ENCODE results near the gene SDF4. TPM values are rescaled to one million over a fixed set of nuclear protein-coding genes. Genes with fewer than 3 reads are reported as not detected.

The SDF4 gene
- total RNA-seq, 1 experiment from 2014 or later, result 139 TPM

DNA sequence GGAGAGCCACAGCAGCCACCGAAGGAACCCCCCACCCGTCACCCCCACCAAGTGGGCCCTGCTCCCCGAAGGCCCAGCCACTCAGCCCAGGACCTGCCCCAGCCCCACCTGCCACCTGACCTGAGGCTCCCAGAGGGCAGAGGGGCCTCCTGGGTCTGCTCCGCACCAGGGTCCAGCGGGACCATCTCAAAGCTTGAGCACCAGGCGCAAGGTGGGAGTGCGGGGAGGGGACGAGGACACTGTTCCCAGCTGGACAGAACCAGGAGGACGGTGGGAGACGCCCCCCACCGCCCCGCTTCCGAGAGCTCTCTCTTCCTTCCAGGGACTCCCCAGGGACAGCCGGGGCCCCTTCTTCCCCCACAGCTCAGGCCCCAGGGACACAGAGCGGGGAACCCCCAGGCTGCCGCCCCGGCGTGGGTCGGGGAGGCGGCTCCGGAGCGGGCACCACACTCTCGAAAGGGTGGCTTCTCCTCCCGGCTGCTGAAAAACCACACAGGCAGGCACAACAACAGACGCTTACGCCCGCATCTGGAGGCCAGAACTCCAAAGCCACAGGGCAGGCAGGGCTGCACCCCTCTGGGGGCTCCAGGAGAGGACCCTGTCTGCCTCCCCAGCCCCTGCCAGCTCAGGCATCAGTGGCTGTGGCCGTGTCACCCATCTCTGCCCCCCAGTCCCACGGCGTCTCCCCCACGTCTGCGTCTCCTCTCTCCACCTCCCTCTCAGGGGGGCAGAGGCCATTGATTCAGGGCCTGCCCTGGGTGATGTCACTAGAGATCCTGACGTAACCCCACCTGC lies 60.1 kb downstream of the SDF4 start:
- ChIA-PET CTCF (no interaction called here), POLR2A (ENCODE audit: unreplicated experiment) (no interaction called here)
- Histone ChIP-seq H3K9me2 (ENCODE audit: insufficient read depth) (no peaks in the 10 kb centered on the region), H2AFZ (no peak overlapping the region), H3K27me3 (ENCODE audit: insufficient read depth, low read depth) (no peaks in the 10 kb centered on the region), H3K36me3 (ENCODE audit: low read depth) (no peaks in the 10 kb centered on the region), H3K4me3 (no peak overlapping the region), H3K27ac (no peak overlapping the region), H3K4me2 (no peak overlapping the region), H3F3A (ENCODE audit: insufficient read depth, low read depth) (peaks cover 11% of the 10 kb centered on the region; the same call in 1 of the 2 replicates), H4K20me1 (ENCODE audit: insufficient read depth) (peaks cover 24% of the 10 kb centered on the region), H3K4me1 (replicated peaks; ENCODE audit: insufficient read depth) (no peaks in the 10 kb centered on the region), H3K9me3 (ENCODE audit: insufficient read depth, low read depth) (no peaks in the 10 kb centered on the region), H3K79me2 (ENCODE audit: low read depth) (peaks cover 19% of the 10 kb centered on the region)
- no peak for DNase-seq
- TF ChIP-seq EZH2 (IDR thresholded peaks at IDR 0.05; ENCODE audit: low read depth), result no peak
- TF ChIP-seq, protein P1, sequence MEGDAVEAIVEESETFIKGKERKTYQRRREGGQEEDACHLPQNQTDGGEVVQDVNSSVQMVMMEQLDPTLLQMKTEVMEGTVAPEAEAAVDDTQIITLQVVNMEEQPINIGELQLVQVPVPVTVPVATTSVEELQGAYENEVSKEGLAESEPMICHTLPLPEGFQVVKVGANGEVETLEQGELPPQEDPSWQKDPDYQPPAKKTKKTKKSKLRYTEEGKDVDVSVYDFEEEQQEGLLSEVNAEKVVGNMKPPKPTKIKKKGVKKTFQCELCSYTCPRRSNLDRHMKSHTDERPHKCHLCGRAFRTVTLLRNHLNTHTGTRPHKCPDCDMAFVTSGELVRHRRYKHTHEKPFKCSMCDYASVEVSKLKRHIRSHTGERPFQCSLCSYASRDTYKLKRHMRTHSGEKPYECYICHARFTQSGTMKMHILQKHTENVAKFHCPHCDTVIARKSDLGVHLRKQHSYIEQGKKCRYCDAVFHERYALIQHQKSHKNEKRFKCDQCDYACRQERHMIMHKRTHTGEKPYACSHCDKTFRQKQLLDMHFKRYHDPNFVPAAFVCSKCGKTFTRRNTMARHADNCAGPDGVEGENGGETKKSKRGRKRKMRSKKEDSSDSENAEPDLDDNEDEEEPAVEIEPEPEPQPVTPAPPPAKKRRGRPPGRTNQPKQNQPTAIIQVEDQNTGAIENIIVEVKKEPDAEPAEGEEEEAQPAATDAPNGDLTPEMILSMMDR (conservative IDR thresholded peaks at IDR 0.05), result no peak
- no TSS peak for BruUV-seq (replicated peaks)
- intact Hi-C loops (cut with micrococcal nuclease; ENCODE audit: unreplicated experiment), result no loop called here

DNA sequence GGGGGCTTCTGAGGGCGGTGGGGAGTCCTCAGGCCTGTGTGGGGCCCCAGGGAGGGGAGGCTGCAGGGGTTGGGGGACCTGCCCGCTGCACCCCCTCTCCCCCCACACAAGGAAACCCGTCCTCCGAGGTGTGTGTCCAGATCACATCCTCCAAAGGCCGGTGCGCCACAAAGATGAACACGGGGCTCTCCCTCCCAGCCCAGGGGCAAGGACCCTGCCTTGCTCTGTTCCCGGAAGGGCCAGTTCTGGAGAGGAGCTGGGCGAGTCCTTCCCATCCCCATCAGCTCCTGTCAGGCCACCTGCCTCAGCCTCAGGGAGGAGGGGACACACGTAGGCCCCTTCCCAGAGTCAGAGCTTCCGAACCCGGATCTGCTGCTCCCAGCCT lies 60.6 kb downstream of the SDF4 start:
- no peaks in the 10 kb centered on the region for H3K9me3 ChIP-seq (ENCODE audit: insufficient read depth, low read depth)
- POLR2A ChIA-PET (ENCODE audit: unreplicated experiment), result no interaction called here
- H2AFZ ChIP-seq, result no peak overlapping the region
- no peak overlapping the region for H3K27ac ChIP-seq
- H3K36me3 ChIP-seq (ENCODE audit: low read depth), result no peaks in the 10 kb centered on the region
- H3K4me1 ChIP-seq (replicated peaks; ENCODE audit: insufficient read depth), result peaks cover 2% of the 10 kb centered on the region
- BruUV-seq (replicated peaks), result no TSS peak
- no peak overlapping the region for H3K4me3 ChIP-seq
- no peak for DNase-seq
- no peaks in the 10 kb centered on the region for H3K9me2 ChIP-seq (ENCODE audit: insufficient read depth)
- TF ChIP-seq, protein P1 (conservative IDR thresholded peaks at IDR 0.05), result no peak
- no peak for TF ChIP-seq EZH2 (IDR thresholded peaks at IDR 0.05; ENCODE audit: low read depth)
- intact Hi-C loops (cut with micrococcal nuclease; ENCODE audit: unreplicated experiment), result no loop called here
- H3K4me2 ChIP-seq, result no peak overlapping the region
- H4K20me1 ChIP-seq (ENCODE audit: insufficient read depth), result peaks cover 25% of the 10 kb centered on the region
- no peaks in the 10 kb centered on the region for H3K27me3 ChIP-seq (ENCODE audit: insufficient read depth, low read depth)
- peaks cover 11% of the 10 kb centered on the region; the same call in 1 of the 2 replicates for H3F3A ChIP-seq (ENCODE audit: insufficient read depth, low read depth)
- peaks cover 24% of the 10 kb centered on the region for H3K79me2 ChIP-seq (ENCODE audit: low read depth)
- CTCF ChIA-PET, result no interaction called here

DNA sequence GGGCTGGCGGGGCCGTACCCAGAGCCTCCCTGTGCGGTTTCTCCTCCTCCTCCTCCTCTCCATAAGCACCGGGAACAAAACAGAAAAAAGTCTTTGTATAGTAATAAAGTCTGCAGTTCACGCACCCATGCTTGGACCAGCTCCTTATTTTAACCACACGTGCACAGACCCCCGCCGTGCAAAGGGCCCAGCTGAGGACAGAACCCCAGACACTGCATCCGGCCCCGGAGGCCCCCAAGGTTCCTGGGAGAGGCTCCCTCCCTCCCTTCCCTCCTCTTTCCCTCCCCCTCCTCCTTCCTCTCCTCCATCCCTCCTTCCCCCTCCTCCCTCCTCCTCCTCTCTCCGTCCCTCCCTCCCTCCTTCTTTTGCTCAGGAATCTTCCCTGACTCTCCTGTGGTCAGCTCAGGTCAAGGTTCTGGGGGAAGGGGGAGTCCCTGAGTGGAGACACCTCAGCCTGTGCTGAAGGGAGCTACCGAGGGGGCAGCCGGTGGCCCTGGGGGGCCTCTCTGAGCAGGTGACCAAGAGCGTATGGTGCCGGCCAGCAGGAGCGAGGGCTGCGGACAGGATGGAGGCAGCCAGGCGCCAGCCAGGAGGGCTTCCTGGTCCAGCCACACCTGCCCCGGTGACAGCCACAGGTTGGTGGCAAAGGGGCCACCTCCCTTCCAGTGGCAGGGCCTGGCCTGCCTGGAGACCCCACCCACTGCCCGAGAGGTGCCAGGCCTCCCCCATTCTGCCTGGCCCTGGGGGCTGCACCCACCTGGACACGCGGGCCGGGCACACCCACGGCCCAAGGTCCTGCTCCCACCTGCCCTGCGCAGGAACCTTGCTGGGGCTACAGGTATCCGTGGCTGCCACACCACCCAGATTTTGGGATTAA lies 61.3 kb downstream of the SDF4 start:
- Histone ChIP-seq H3K9me3 (ENCODE audit: insufficient read depth, low read depth) (no peaks in the 10 kb centered on the region), H3K4me3 (no peak overlapping the region), H2AFZ (no peak overlapping the region), H3K4me1 (replicated peaks; ENCODE audit: insufficient read depth) (peaks cover 9% of the 10 kb centered on the region), H4K20me1 (ENCODE audit: insufficient read depth) (peaks cover 32% of the 10 kb centered on the region), H3F3A (ENCODE audit: insufficient read depth, low read depth) (peaks cover 17% of the 10 kb centered on the region; the same call in 1 of the 2 replicates), H3K36me3 (ENCODE audit: low read depth) (no peaks in the 10 kb centered on the region), H3K9me2 (ENCODE audit: insufficient read depth) (no peaks in the 10 kb centered on the region), H3K4me2 (no peak overlapping the region), H3K27ac (no peak overlapping the region), H3K79me2 (ENCODE audit: low read depth) (peaks cover 31% of the 10 kb centered on the region), H3K27me3 (ENCODE audit: insufficient read depth, low read depth) (no peaks in the 10 kb centered on the region)
- POLR2A ChIA-PET (ENCODE audit: unreplicated experiment), result interaction anchor here (0.5 kb wide), 1 partner anchor 11 kb away, joined by 3 read pairs; no protein-coding TSS in a partner anchor
- no TSS peak for BruUV-seq (replicated peaks)
- TF ChIP-seq, protein P1 (conservative IDR thresholded peaks at IDR 0.05), result no peak
- no peak for TF ChIP-seq EZH2 (IDR thresholded peaks at IDR 0.05; ENCODE audit: low read depth)
- CTCF ChIA-PET, result no interaction called here
- DNase-seq, result no peak
- intact Hi-C loops (cut with micrococcal nuclease; ENCODE audit: unreplicated experiment), result no loop called here
